Coronary artery (tissue), 2 donors: ENCODE data around the gene IMMP2L.

Experiments used
- DNase-seq: peaks from one replicate; pipeline ENCODE4 v3.0.0-alpha.2; 2017; ENCODE audit warnings: low spot score
- H3K27ac ChIP-seq, 2 donors: fragments of 200-600 bp; sonication (generic); one replicate each; pipeline ENCODE4 v1.5.1; 2016 to 2019
- H3K4me3 ChIP-seq: fragments of 200-600 bp; sonication (generic); 2 replicates; pipeline ENCODE4 v1.5.1; 2016; ENCODE audit warnings: mild to moderate bottlenecking, moderate library complexity
- CTCF ChIP-seq: fragments of 200-600 bp; sonication (generic); IDR thresholded peaks from one replicate; pipeline ENCODE4 v1.5.1; 2019; ENCODE audit warnings: antibody characterized with exemption

IMMP2L gene

GRCh38 chr7:111495173-111495810 is 67.0 kb downstream of the IMMP2L start:
- Histone ChIP-seq H3K4me3 (no peak overlapping the region), H3K27ac (no peak overlapping the region)
- DNase-seq = no peak
- TF ChIP-seq CTCF = no peak

- no peak for DNase-seq
- no peak for TF ChIP-seq CTCF
- H3K27ac ChIP-seq = no peak overlapping the region
- H3K4me3 ChIP-seq = no peak overlapping the region
These were observed 70.1 kb downstream of the IMMP2L start for GRCh38 chr7:111492234-111492633.

DNA sequence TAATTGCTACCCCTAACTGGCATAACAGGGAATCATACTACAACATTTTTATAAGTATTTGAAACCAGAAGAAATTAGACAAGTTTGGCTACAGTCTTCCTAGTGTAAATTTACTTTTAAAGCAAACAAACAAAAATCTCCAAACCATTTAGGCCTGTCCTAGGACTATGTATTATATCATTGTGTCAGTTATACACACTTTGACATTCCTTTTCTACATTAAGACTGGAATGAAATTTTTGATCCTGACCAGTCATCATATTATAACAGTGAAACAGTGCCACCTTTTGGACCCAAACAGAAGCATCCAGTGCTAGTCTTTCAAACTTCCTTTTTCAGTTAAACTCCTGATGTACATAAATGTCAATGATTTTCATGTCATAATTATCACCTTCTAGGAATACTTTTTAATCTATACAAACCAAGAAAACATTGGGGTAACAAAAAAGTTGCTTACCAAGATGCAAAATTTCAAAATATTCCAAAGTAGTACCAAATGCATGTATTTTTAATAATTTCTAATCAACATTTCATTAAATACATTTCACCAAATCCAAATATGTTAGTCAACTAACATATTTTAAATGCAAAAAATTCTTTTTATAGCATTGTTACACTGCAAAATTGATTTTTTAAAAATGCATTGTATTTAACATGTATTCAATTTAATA is 75.7 kb downstream of the IMMP2L start:
- no peak overlapping the region for H3K27ac ChIP-seq
- no peak overlapping the region for H3K4me3 ChIP-seq
- TF ChIP-seq CTCF = peak; percentile 39
- no peak for DNase-seq

- TF ChIP-seq CTCF = no peak
These were observed 76.5 kb downstream of the IMMP2L start for GRCh38 chr7:111485701-111486380.

DNA sequence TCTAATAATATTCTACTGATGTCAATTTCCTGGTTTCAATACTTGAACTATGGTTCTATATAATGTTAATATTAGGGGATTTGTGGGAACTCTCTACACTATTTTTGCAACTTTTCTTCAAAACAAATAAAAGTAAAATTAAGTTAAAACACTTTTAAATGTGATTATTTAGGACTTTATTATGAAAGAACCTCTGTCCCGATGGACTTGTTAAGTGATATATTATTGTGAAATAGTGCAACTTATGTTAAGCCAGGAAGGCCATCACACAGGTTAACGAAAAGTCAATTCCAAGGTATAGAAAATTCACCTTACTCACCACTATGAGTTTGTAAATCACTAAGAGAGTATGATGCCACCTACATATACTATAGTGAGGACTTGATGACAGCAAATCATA is 79.2 kb downstream of the IMMP2L start:
- no peak for TF ChIP-seq CTCF
- DNase-seq = no peak
- no peak overlapping the region for H3K4me3 ChIP-seq

More at GRCh38 chr7:111485701-111486380, 76.5 kb downstream of the IMMP2L start:
- Histone ChIP-seq H3K27ac (no peak overlapping the region), H3K4me3 (no peak overlapping the region)
- no peak for DNase-seq

GRCh38 chr7:111477462-111478225 is 84.6 kb downstream of the IMMP2L start:
- H3K4me3 ChIP-seq = no peak overlapping the region
- H3K27ac ChIP-seq = no peak overlapping the region
- no peak for DNase-seq
- no peak for TF ChIP-seq CTCF

More for the DNA sequence above, 79.2 kb downstream of the IMMP2L start:
- no peak overlapping the region for H3K27ac ChIP-seq
